ENCODE data around the gene GNPNAT1.

Gene GNPNAT1

DNA sequence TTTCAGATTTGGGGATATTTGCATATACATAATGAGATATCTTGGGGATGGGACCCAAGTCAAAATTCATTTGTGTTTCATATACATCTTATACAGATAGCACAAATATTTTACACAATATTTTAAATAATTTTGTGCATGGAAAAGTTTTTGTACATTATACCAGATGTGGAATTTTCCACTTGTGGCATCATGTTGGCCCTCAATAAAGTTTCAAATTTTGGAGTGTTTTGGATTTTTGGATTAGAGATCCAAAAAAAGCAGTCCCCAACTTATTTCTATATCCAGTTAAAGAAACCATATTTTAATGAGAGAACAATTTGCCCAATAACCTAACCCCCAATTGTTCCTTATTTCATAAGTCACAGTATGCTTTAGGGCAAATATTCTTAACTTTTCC, 4.5 kb downstream of the GNPNAT1 start:
- Mint-ChIP-seq H3K36me3 (ENCODE audit: low read depth) (no peaks in the 10 kb centered on the region), H3K4me3 (no peak overlapping the region), H3K4me1 (peaks cover 22% of the 10 kb centered on the region), H3K9me3 (no peaks in the 10 kb centered on the region), H3K27ac (no peak overlapping the region), H3K27me3 (ENCODE audit: low read depth) (no peaks in the 10 kb centered on the region)
- TF ChIP-seq, protein P1, sequence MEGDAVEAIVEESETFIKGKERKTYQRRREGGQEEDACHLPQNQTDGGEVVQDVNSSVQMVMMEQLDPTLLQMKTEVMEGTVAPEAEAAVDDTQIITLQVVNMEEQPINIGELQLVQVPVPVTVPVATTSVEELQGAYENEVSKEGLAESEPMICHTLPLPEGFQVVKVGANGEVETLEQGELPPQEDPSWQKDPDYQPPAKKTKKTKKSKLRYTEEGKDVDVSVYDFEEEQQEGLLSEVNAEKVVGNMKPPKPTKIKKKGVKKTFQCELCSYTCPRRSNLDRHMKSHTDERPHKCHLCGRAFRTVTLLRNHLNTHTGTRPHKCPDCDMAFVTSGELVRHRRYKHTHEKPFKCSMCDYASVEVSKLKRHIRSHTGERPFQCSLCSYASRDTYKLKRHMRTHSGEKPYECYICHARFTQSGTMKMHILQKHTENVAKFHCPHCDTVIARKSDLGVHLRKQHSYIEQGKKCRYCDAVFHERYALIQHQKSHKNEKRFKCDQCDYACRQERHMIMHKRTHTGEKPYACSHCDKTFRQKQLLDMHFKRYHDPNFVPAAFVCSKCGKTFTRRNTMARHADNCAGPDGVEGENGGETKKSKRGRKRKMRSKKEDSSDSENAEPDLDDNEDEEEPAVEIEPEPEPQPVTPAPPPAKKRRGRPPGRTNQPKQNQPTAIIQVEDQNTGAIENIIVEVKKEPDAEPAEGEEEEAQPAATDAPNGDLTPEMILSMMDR (IDR thresholded peaks at IDR 0.05; ENCODE audit: unreplicated experiment in 3 of 3), result no peak

DNA sequence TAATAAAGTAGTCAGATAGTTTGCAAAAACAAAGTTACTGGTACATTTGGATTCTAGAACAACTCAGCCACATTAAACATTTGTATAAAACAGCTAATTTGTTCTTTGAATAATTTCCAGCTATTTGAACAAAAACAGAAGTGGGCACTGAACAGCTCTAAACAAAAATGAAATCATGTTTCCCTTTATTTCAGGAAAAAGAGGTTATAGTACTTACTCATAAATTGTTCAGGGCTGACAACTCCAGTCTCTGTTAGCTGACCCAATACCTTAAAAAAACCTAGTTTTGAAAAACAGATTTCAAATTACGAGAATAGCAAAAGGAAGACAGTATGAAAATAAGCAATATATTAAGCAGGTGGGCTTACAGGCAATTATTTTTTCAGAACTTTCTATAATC, 8.2 kb downstream of the GNPNAT1 start:
- TF ChIP-seq, protein P1 (IDR thresholded peaks at IDR 0.05; ENCODE audit: unreplicated experiment in 3 of 3), result no peak
- Mint-ChIP-seq H3K36me3 (ENCODE audit: low read depth) (peaks cover 9% of the 10 kb centered on the region), H3K27me3 (ENCODE audit: low read depth) (no peaks in the 10 kb centered on the region), H3K4me3 (no peak overlapping the region), H3K4me1 (no peaks in the 10 kb centered on the region), H3K27ac (no peak overlapping the region), H3K9me3 (no peaks in the 10 kb centered on the region)

DNA sequence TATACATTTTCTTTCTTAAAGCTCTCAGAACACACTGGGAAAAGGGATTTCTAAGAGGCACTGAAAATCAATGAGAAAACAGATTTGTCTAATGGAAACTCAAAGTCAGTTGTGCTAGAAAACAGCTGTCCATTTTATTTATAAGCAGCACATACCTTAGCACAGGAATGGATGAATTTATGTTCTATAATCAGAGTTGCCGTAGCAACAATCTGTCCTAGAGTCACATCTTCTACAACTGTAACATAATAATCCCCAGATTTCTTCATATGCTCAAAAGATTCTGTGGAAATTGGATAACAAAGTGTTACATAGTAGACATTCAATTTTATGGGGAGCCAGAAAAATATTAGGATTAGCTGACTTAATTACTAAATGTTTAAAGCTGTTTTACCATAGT, 9.8 kb downstream of the GNPNAT1 start:
- H3K4me1 Mint-ChIP-seq, result no peaks in the 10 kb centered on the region
- H3K4me3 Mint-ChIP-seq, result no peak overlapping the region
- H3K27ac Mint-ChIP-seq, result no peak overlapping the region

DNA sequence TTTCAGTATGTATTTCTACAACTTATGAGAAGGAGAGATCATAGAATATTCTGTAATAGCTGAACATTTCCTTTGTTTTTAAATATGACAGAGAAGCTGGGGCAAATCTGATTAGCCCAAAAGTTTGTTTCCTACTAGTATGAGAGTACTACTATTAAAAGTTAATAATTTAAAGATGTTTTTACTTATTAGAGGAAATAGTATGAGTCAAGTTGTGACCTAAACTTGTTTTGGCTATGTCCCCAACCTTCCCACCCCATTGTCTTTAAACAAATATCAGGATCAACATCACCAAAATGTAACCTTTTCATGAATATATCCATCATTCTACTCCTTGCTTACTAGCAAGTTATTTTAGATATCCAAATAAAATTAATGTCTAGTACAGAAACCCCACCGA, 10.5 kb downstream of the GNPNAT1 start:
- peaks cover 18% of the 10 kb centered on the region for H3K36me3 Mint-ChIP-seq (ENCODE audit: low read depth)
- no peaks in the 10 kb centered on the region for H3K9me3 Mint-ChIP-seq
- TF ChIP-seq, protein P1 (IDR thresholded peaks at IDR 0.05; ENCODE audit: unreplicated experiment in 3 of 3), result no peak
- H3K27me3 Mint-ChIP-seq (ENCODE audit: low read depth), result no peaks in the 10 kb centered on the region
- H3K4me3 Mint-ChIP-seq, result no peak overlapping the region
- no peak overlapping the region for H3K27ac Mint-ChIP-seq
- H3K4me1 Mint-ChIP-seq, result no peaks in the 10 kb centered on the region

More for the DNA sequence above, 9.8 kb downstream of the GNPNAT1 start:
- Mint-ChIP-seq H3K9me3 (no peaks in the 10 kb centered on the region), H3K27me3 (ENCODE audit: low read depth) (no peaks in the 10 kb centered on the region), H3K36me3 (ENCODE audit: low read depth) (peaks cover 18% of the 10 kb centered on the region)
- TF ChIP-seq, protein P1 (IDR thresholded peaks at IDR 0.05; ENCODE audit: unreplicated experiment in 3 of 3), result no peak

DNA sequence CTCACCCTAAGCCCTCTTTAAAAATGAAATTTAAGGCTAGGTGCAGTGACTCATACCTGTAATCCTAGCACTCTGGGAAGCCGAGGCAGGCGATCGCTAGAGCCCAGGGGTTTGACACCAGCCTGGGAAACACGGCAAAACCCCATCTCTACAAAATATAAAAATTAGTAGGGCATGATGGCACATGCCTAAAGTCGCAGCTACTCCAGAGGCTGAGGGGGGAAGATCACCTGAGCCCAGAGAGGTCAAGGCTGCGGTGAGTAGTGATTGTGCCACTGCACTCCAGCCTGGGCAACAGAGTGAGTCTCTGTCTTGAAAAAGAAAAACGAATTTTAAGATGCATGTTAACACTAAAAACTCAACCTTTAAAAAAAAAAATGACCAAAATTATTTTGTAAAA, 12.7 kb downstream of the GNPNAT1 start:
- H3K4me1 Mint-ChIP-seq, result no peaks in the 10 kb centered on the region
- H3K9me3 Mint-ChIP-seq, result no peaks in the 10 kb centered on the region
- H3K27ac Mint-ChIP-seq, result no peak overlapping the region
- TF ChIP-seq, protein P1 (IDR thresholded peaks at IDR 0.05; ENCODE audit: unreplicated experiment in 3 of 3), result no peak
- no peak overlapping the region for H3K4me3 Mint-ChIP-seq
- H3K27me3 Mint-ChIP-seq (ENCODE audit: low read depth), result no peaks in the 10 kb centered on the region
- H3K36me3 Mint-ChIP-seq (ENCODE audit: low read depth), result peaks cover 23% of the 10 kb centered on the region

DNA sequence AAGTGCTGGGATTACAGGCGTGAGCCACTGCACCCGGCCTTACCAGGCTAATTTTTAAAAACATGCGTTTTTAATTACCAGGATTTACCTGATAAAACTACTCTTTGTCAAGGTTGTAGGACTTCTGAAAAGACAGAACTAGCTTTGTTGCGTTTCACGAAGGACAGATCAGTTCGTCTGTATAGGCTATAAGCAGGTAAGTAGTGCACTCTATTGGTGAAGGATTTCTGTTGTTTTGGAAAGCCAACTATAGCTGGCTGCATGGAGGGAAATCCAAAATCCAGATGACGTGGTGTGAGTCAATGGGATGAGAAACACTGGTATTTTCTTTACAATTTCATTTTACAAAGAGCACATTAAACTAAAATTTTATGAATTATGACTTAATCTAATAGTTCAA, 14.6 kb downstream of the GNPNAT1 start:
- Mint-ChIP-seq H3K27me3 (ENCODE audit: low read depth) (no peaks in the 10 kb centered on the region), H3K27ac (no peak overlapping the region), H3K9me3 (no peaks in the 10 kb centered on the region), H3K36me3 (ENCODE audit: low read depth) (peaks cover 33% of the 10 kb centered on the region), H3K4me3 (no peak overlapping the region), H3K4me1 (no peaks in the 10 kb centered on the region)
- TF ChIP-seq, protein P1 (IDR thresholded peaks at IDR 0.05; ENCODE audit: unreplicated experiment in 3 of 3), result no peak
